C4-2B (cell line): ENCODE data around the gene MTR.

Source experiments
- CTCF ChIP-seq: fragments of 450-650 bp; conservative IDR thresholded peaks from 2 replicates; pipeline ENCODE4 v1.5.1; 2017; ENCODE audit warnings: mild to moderate bottlenecking
- ZFX ChIP-seq: fragments of 450-650 bp; IDR thresholded peaks from 2 replicates; pipeline ENCODE4 v1.6.1; 2017

DNA sequence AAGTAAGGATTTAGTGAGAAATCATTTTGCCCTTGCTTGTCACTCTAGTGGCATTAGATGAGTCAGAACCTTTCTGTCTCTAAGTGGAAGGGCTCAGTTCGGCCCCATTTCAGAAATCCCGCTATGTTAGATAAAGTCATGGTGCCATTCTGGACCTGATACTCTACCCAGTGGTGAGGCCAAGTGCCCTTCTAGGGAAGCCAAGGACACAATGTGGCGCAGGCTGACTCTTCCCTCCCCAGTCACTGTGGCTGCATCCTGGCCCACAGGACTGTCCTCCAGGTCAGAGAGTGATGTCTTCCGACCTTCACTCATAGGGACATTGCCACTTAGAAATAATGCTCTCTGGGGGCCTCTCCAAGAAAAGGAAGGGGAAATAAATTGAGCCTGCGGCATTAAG is 48.3 kb upstream of the MTR start:
- TF ChIP-seq CTCF (no peak), ZFX (no peak)
